ENCODE results near the gene CASD1. TPM values are rescaled to one million over a fixed set of nuclear protein-coding genes. Genes with fewer than 3 reads are reported as not detected.

The CASD1 gene
- polyA plus RNA-seq, 1 donor from 2014 or later, result 187 TPM

DNA sequence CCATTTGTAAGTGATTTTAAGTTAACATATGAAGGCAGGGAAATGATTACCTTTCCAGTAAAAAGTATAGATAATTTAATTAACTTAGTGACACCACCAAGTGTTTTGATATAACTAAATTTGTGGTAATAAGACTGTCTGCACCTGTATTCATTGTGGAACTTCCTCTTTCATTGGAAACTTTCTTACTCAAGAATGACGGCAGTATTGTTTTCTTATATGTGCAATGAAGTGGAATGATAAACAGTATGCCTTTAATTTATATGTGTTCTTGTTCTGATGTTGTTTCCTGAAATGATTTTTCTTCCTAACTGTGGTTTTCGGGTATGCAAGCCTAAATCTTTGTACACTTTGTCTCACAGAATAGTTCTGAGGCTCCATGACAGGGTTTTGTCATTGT, 46.4 kb downstream of the CASD1 start:
- no peaks in the 10 kb centered on the region for H4K20me1 ChIP-seq (ENCODE audit: insufficient read depth)
- H3K79me2 ChIP-seq (replicated peaks; ENCODE audit: insufficient read depth, low read length), result no peaks in the 10 kb centered on the region
- no peak overlapping the region for H3K9ac ChIP-seq (ENCODE audit: low read length)
- H3K4me3 ChIP-seq (ENCODE audit: low read length), result no peak overlapping the region
- H3K9me2 ChIP-seq (ENCODE audit: insufficient read depth, low read length), result no peaks in the 10 kb centered on the region
- H3K9me3 ChIP-seq (ENCODE audit: low read length), result no peaks in the 10 kb centered on the region
- no peak overlapping the region for H3K4me2 ChIP-seq (ENCODE audit: low read length)
- no peaks in the 10 kb centered on the region for H3K27me3 ChIP-seq (ENCODE audit: insufficient read depth, low read depth, low read length)
- peaks cover 3% of the 10 kb centered on the region for H3F3A ChIP-seq (ENCODE audit: insufficient read depth, low read length, poor library complexity, severe bottlenecking)
- TF ChIP-seq EP300 (conservative IDR thresholded peaks at IDR 0.05; ENCODE audit: poor library complexity, severe bottlenecking) (no peak), MXI1 (conservative IDR thresholded peaks at IDR 0.05; ENCODE audit: poor library complexity, severe bottlenecking) (no peak), POLR2AphosphoS5 (IDR thresholded peaks at IDR 0.05) (no peak), SMC3 (conservative IDR thresholded peaks at IDR 0.05; ENCODE audit: poor library complexity) (no peak), RAD21 (conservative IDR thresholded peaks at IDR 0.05) (no peak), TAF1 (IDR thresholded peaks at IDR 0.05; ENCODE audit: low read depth) (no peak), EZH2 (IDR thresholded peaks at IDR 0.05; ENCODE audit: borderline replicate concordance, insufficient read depth, low read length, poor library complexity, severe bottlenecking) (no peak)
- TF ChIP-seq, protein P1, sequence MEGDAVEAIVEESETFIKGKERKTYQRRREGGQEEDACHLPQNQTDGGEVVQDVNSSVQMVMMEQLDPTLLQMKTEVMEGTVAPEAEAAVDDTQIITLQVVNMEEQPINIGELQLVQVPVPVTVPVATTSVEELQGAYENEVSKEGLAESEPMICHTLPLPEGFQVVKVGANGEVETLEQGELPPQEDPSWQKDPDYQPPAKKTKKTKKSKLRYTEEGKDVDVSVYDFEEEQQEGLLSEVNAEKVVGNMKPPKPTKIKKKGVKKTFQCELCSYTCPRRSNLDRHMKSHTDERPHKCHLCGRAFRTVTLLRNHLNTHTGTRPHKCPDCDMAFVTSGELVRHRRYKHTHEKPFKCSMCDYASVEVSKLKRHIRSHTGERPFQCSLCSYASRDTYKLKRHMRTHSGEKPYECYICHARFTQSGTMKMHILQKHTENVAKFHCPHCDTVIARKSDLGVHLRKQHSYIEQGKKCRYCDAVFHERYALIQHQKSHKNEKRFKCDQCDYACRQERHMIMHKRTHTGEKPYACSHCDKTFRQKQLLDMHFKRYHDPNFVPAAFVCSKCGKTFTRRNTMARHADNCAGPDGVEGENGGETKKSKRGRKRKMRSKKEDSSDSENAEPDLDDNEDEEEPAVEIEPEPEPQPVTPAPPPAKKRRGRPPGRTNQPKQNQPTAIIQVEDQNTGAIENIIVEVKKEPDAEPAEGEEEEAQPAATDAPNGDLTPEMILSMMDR (IDR thresholded peaks at IDR 0.05; ENCODE audit: poor library complexity, severe bottlenecking), result no peak
- TF ChIP-seq, protein P2, sequence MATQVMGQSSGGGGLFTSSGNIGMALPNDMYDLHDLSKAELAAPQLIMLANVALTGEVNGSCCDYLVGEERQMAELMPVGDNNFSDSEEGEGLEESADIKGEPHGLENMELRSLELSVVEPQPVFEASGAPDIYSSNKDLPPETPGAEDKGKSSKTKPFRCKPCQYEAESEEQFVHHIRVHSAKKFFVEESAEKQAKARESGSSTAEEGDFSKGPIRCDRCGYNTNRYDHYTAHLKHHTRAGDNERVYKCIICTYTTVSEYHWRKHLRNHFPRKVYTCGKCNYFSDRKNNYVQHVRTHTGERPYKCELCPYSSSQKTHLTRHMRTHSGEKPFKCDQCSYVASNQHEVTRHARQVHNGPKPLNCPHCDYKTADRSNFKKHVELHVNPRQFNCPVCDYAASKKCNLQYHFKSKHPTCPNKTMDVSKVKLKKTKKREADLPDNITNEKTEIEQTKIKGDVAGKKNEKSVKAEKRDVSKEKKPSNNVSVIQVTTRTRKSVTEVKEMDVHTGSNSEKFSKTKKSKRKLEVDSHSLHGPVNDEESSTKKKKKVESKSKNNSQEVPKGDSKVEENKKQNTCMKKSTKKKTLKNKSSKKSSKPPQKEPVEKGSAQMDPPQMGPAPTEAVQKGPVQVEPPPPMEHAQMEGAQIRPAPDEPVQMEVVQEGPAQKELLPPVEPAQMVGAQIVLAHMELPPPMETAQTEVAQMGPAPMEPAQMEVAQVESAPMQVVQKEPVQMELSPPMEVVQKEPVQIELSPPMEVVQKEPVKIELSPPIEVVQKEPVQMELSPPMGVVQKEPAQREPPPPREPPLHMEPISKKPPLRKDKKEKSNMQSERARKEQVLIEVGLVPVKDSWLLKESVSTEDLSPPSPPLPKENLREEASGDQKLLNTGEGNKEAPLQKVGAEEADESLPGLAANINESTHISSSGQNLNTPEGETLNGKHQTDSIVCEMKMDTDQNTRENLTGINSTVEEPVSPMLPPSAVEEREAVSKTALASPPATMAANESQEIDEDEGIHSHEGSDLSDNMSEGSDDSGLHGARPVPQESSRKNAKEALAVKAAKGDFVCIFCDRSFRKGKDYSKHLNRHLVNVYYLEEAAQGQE (IDR thresholded peaks at IDR 0.05; ENCODE audit: borderline replicate concordance), result no peak
- H2AFZ ChIP-seq (ENCODE audit: low read depth, low read length), result no peak overlapping the region
- no peak overlapping the region for H3K27ac ChIP-seq (ENCODE audit: low read length)
- H3K36me3 ChIP-seq (ENCODE audit: insufficient read depth, low read length), result peaks cover 11% of the 10 kb centered on the region

DNA sequence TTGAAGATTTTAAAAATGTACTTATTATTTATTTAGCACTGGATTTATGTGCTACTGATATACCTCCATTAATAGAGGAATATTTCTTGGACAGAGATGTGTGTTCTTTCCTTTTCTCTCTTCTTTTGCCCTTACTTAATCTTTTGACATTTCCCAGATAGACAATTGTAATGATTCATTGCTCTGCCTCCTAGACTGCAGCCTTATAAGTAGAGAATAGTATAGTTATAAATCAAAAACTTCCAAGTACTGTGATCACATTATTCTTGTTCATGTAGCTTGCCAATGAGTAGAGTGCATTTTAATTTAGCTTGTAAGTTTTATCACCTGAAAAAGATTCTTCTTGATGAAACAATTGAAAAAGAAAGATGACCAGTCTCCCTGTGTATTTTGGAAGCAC, 47.6 kb downstream of the CASD1 start:
- no peak overlapping the region for H3K9ac ChIP-seq (ENCODE audit: low read length)
- peaks cover 11% of the 10 kb centered on the region for H3K36me3 ChIP-seq (ENCODE audit: insufficient read depth, low read length)
- H3K79me2 ChIP-seq (replicated peaks; ENCODE audit: insufficient read depth, low read length), result no peaks in the 10 kb centered on the region
- H3K9me2 ChIP-seq (ENCODE audit: insufficient read depth, low read length), result no peaks in the 10 kb centered on the region
- H2AFZ ChIP-seq (ENCODE audit: low read depth, low read length), result no peak overlapping the region
- H3K27ac ChIP-seq (ENCODE audit: low read length), result no peak overlapping the region
- H3K9me3 ChIP-seq (ENCODE audit: low read length), result no peaks in the 10 kb centered on the region
- peaks cover 3% of the 10 kb centered on the region for H3F3A ChIP-seq (ENCODE audit: insufficient read depth, low read length, poor library complexity, severe bottlenecking)
- no peaks in the 10 kb centered on the region for H4K20me1 ChIP-seq (ENCODE audit: insufficient read depth)
- no peaks in the 10 kb centered on the region for H3K27me3 ChIP-seq (ENCODE audit: insufficient read depth, low read depth, low read length)
- no peak overlapping the region for H3K4me3 ChIP-seq (ENCODE audit: low read length)
- no peak for TF ChIP-seq RAD21 (conservative IDR thresholded peaks at IDR 0.05)
- TF ChIP-seq POLR2AphosphoS5 (IDR thresholded peaks at IDR 0.05), result no peak
- TF ChIP-seq, protein P1 (IDR thresholded peaks at IDR 0.05; ENCODE audit: poor library complexity, severe bottlenecking), result no peak
- TF ChIP-seq, protein P2 (IDR thresholded peaks at IDR 0.05; ENCODE audit: borderline replicate concordance), result no peak
- no peak for TF ChIP-seq EZH2 (IDR thresholded peaks at IDR 0.05; ENCODE audit: borderline replicate concordance, insufficient read depth, low read length, poor library complexity, severe bottlenecking)
- TF ChIP-seq TAF1 (IDR thresholded peaks at IDR 0.05; ENCODE audit: low read depth), result no peak
- no peak for TF ChIP-seq MXI1 (conservative IDR thresholded peaks at IDR 0.05; ENCODE audit: poor library complexity, severe bottlenecking)
- no peak for TF ChIP-seq SMC3 (conservative IDR thresholded peaks at IDR 0.05; ENCODE audit: poor library complexity)
- TF ChIP-seq EP300 (conservative IDR thresholded peaks at IDR 0.05; ENCODE audit: poor library complexity, severe bottlenecking), result no peak
- H3K4me2 ChIP-seq (ENCODE audit: low read length), result no peak overlapping the region

All from neural cell (in vitro differentiated cells).